Right lobe of liver (tissue), 6 donors: ENCODE data around the gene METAP2. TPM values are rescaled to one million over a fixed set of nuclear protein-coding genes. Genes with fewer than 3 reads are reported as not detected.

Experiments
- ATAC-seq, 4 donors: fragments of 200-7000 bp; cut with Tn5 transposase; one replicate each; pipeline ENCODE4 v1.9.1; 2020; ENCODE audit warnings: mild to moderate bottlenecking in 4 of 4, moderate library complexity in 4 of 4
- DNase-seq, 3 donors: peaks; one replicate each; pipeline ENCODE4 v3.0.0-alpha.2; 2020
- H3K27ac ChIP-seq, 3 donors: fragments of 200-600 bp; one replicate each; pipeline ENCODE4 v1.8.0; 2022
- H3K27me3 ChIP-seq, 2 donors: fragments of 200-600 bp; one replicate each; pipeline ENCODE4 v1.8.0; 2022
- H3K36me3 ChIP-seq, 4 donors: fragments of 200-600 bp; sonication (generic) in 1 of 4; one replicate each; pipeline versions ENCODE4 v1.5.1 to v1.8.0; 2017 to 2022; ENCODE audit warnings: control low read depth in 1 of 4
- H3K4me1 ChIP-seq, 4 donors: fragments of 200-600 bp; sonication (generic) in 1 of 4; one replicate each; pipeline versions ENCODE4 v1.5.1 to v1.8.0; 2017 to 2022; ENCODE audit warnings: control low read depth in 1 of 4
- H3K4me3 ChIP-seq, 3 donors: fragments of 200-600 bp; one replicate each; pipeline ENCODE4 v1.8.0; 2022
- H3K9me3 ChIP-seq, 4 donors: fragments of 200-600 bp; sonication (generic) in 1 of 4; one replicate each; pipeline versions ENCODE4 v1.5.1 to v1.8.0; 2017 to 2022; ENCODE audit warnings: control low read depth in 1 of 4
- POLR2A ChIP-seq: fragments of 450-650 bp; IDR thresholded peaks from one replicate; pipeline ENCODE4 v1.6.1; 2017; ENCODE audit warnings: antibody characterized with exemption, mild to moderate bottlenecking
- WGBS: methylation state at CpG from one replicate; pipeline ENCODE4 v1.1.6; 2018; ENCODE audit warnings: low coverage, low lambda C conversion rate; ENCODE audit not compliant: insufficient coverage; ENCODE audit errors: missing lambda C conversion rate; 5-methylcytosine and 5-hydroxymethylcytosine counted together
- intact Hi-C, 2 donors: fragments of 100-400 bp; cut with DNase I; formaldehyde crosslinking; loops; one replicate each; pipeline versions ENCODE4 v1.11.2 to v1.14.1; 2022
- total RNA-seq, 6 experiments: library from RNA; depleted of rRNA in 2 of 6; stranded (reverse); fragments of >200 nt in 2 of 6; fragmentation: NEBNext Ultra II Directional in 3 of 6; extraction: Animal tissue kit (Norgen Biotek cat#: 25700) in 3 of 6; gene quantifications; one replicate each; pipeline versions ENCODE4 v1.1.0 to v1.2.4, GENCODE V29; 2016 to 2023
- TF ChIP-seq, protein P1 (sequence below), 4 donors: fragments of 200-600 bp in 3 of 4; fragments of 450-650 bp in 1 of 4; IDR thresholded peaks; one replicate each; pipeline versions ENCODE4 v1.5.1 to v1.8.0; 2016 to 2022; ENCODE audit warnings: antibody characterized with exemption in 4 of 4, mild to moderate bottlenecking in 2 of 4
- donor health status: DM: no; HTN: yes; CAD: no.
- donor health status: DM: no; HTN: no; CAD: no.
- donor health status: DM: no; HTN: no; CAD: no.
- donor health status: DM: no; HTN: yes; CAD: no.
- donor health status: DM: no; HTN: yes; CAD: no.

METAP2 gene
- total RNA-seq, 6 experiments from 2014 or later = 25.5 to 62.0 (median 34.0) TPM

DNA sequence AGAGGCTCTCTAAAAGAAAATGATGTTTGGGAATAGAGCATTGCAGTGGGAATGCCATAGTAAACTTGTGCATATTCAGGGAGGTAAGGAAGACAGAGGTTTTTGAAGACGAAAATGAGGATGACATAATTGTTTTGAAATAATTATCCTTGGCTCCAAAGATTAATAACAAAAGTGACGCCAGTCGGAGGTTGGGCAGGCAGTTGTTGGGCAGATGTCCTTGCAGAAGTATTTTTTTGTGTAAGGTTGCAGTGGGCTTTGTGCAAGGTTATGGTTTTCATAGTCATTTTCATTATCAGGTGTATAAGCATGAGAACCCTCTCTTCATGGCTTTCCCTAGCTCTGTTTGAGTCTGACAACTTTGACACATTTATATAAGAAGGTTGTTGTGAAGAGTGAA lies 35.3 kb downstream of the METAP2 start:
- DNase-seq = no peak
- H3K27ac ChIP-seq = no peak overlapping the region
- peaks cover 6 to 38% (median 26%) of the 10 kb centered on the region in 4 donors for H3K36me3 ChIP-seq
- intact Hi-C loops = no loop called here
- H3K4me3 ChIP-seq = no peak overlapping the region
- H3K4me1 ChIP-seq = peaks cover 0 to 22% (median 7%) of the 10 kb centered on the region in 4 donors
- no peaks in the 10 kb centered on the region for H3K27me3 ChIP-seq
- ATAC-seq = no peak
- TF ChIP-seq, protein P1, sequence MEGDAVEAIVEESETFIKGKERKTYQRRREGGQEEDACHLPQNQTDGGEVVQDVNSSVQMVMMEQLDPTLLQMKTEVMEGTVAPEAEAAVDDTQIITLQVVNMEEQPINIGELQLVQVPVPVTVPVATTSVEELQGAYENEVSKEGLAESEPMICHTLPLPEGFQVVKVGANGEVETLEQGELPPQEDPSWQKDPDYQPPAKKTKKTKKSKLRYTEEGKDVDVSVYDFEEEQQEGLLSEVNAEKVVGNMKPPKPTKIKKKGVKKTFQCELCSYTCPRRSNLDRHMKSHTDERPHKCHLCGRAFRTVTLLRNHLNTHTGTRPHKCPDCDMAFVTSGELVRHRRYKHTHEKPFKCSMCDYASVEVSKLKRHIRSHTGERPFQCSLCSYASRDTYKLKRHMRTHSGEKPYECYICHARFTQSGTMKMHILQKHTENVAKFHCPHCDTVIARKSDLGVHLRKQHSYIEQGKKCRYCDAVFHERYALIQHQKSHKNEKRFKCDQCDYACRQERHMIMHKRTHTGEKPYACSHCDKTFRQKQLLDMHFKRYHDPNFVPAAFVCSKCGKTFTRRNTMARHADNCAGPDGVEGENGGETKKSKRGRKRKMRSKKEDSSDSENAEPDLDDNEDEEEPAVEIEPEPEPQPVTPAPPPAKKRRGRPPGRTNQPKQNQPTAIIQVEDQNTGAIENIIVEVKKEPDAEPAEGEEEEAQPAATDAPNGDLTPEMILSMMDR (IDR thresholded peaks at IDR 0.05) = no peak
- TF ChIP-seq POLR2A = no peak
- no peaks in the 10 kb centered on the region for H3K9me3 ChIP-seq
- 86% methylated on average over 3 of the region's 3 CpGs for WGBS

DNA sequence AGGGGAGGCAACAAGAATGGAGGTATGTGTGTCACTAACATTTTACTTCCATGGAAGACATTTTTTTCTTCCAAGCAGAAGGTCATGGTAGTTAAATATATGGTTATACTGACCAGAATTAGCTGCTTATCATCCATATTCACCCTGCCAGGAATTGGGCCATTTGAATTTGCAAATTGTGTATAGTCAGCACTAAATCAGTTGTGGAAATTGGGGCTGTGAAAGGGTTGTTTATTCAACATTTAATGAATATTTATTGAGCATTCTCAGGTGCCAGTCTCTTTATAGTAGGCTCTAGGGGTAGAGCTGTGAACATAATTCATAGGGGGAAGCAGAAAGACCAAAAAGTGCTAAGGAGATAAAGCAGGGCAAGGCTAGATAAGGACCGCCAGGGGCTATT lies 38.0 kb downstream of the METAP2 start:
- intact Hi-C loops = no loop called here
- Histone ChIP-seq H3K27me3 (no peaks in the 10 kb centered on the region), H3K27ac (no peak overlapping the region), H3K4me3 (no peak overlapping the region), H3K36me3 (peaks cover 6 to 38% (median 20%) of the 10 kb centered on the region in 4 donors), H3K4me1 (peaks cover 0 to 6% (median 1%) of the 10 kb centered on the region in 4 donors), H3K9me3 (no peaks in the 10 kb centered on the region)
- no CpG with 5 or more reads among the region's 1 CpG for WGBS
- no peak for ATAC-seq
- DNase-seq = no peak
- TF ChIP-seq POLR2A = no peak
- TF ChIP-seq, protein P1 (IDR thresholded peaks at IDR 0.05) = no peak

DNA sequence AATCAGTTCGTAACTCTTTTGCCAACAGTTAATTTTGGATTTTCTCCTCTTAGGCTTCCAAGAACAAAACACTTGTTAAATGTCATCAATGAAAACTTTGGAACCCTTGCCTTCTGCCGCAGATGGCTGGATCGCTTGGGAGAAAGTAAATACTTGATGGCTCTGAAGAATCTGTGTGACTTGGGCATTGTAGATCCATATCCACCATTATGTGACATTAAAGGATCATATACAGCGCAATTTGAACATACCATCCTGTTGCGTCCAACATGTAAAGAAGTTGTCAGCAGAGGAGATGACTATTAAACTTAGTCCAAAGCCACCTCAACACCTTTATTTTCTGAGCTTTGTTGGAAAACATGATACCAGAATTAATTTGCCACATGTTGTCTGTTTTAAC lies 39.6 kb downstream of the METAP2 start:
- Histone ChIP-seq H3K36me3 (peaks cover 6 to 38% (median 19%) of the 10 kb centered on the region in 4 donors), H3K27me3 (no peaks in the 10 kb centered on the region), H3K9me3 (no peaks in the 10 kb centered on the region), H3K27ac (no peak overlapping the region), H3K4me1 (peaks cover 0 to under 1% (median 0%) of the 10 kb centered on the region in 4 donors), H3K4me3 (no peak overlapping the region)
- intact Hi-C loops = no loop called here
- 96% methylated on average over 5 of the region's 5 CpGs for WGBS
- DNase-seq (no peak), ATAC-seq (no peak)
- TF ChIP-seq POLR2A = no peak
- TF ChIP-seq, protein P1 (IDR thresholded peaks at IDR 0.05) = no peak

DNA sequence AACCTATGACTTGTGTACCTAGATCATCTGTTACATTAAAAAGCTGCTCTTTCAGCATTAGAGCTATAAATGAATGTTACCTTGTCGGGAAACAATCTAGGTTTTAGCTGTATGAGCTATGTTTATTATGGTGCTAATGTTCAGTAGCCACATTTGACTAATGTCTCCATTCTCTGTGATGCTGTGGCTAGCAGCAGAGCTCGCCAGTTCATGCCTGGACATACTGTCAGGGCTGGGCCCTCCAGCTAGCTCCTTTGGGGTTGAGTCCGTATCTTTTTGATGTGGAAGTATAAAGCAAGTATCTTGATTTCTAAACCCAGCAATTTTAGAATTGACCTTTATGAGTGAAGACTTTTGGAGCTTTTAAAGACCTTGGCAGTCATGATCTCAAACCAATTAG lies 41.2 kb downstream of the METAP2 start:
- H3K4me1 ChIP-seq = peaks cover 0 to 5% (median 0%) of the 10 kb centered on the region in 4 donors
- no peak overlapping the region for H3K4me3 ChIP-seq
- H3K27ac ChIP-seq = no peak overlapping the region
- DNase-seq (no peak), ATAC-seq (no peak)
- H3K9me3 ChIP-seq = no peaks in the 10 kb centered on the region
- intact Hi-C loops = no loop called here
- 100% methylated on average over 3 of the region's 3 CpGs for WGBS
- TF ChIP-seq POLR2A = no peak
- TF ChIP-seq, protein P1 (IDR thresholded peaks at IDR 0.05) = no peak
- H3K27me3 ChIP-seq = no peaks in the 10 kb centered on the region
- H3K36me3 ChIP-seq = peaks cover 6 to 33% (median 17%) of the 10 kb centered on the region in 4 donors

DNA sequence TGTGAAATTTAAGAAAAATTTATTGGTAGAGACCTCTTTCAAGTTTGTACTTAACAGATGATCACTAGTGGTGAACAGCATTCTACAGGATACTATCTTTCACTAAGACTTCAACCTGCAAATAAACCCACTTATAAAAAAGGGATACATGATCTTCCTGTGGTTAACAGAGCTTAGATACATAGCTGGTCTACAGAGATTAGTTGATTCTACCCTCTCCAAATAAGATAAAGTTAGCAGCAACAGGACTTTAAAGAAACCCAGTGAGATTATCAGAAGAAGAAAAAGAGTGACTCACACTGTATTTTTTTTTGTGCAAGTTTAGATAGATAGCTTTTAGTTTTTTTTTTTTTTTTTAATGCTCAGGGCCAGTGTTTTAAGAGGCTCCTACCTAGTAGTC lies 42.8 kb downstream of the METAP2 start:
- no peak for ATAC-seq
- intact Hi-C loops = no loop called here
- H3K9me3 ChIP-seq = no peaks in the 10 kb centered on the region
- DNase-seq = no peak
- H3K27me3 ChIP-seq = no peaks in the 10 kb centered on the region
- no peak overlapping the region for H3K27ac ChIP-seq
- no peak overlapping the region for H3K4me3 ChIP-seq
- peaks cover 5 to 28% (median 15%) of the 10 kb centered on the region in 4 donors for H3K36me3 ChIP-seq
- peaks cover 0 to 5% (median 0%) of the 10 kb centered on the region in 4 donors for H3K4me1 ChIP-seq
- TF ChIP-seq, protein P1 (IDR thresholded peaks at IDR 0.05) = no peak
- TF ChIP-seq POLR2A = no peak
